ENCODE data around the gene DHRS1.

Gene DHRS1

DNA sequence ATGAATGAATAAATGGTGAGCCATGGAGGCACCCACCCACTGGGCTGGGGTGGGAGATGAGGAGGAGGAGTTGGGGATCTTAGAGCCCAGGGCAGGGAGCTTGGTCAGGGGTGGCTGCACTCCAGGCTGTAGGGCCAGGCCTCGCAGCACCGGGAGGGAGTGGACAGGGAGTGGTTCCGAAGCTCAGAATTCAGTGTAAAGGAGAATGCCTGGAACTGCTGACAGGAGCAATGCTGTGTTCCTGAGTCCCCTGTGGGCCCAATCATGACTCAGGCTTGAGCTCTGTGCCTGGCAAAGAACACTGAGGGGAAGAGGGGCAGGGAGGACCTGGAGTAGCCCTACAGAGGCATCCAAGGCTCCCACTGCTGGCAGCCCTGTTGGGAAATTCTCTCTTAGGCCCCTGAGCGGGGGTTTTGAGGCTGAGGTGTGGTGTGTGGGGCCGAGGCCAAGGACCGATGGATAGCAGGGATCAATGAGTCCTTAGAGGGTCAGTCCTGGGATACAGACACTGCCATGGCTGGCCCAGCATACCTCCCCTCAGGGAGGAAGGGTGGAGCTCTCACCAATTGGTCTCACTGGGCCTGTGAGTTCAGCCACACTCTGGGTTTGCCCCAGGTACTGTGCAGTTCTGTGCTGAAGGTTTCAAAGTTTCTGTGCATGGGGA is 18.7 kb downstream of the DHRS1 start:
- no peak for DNase-seq

DNA sequence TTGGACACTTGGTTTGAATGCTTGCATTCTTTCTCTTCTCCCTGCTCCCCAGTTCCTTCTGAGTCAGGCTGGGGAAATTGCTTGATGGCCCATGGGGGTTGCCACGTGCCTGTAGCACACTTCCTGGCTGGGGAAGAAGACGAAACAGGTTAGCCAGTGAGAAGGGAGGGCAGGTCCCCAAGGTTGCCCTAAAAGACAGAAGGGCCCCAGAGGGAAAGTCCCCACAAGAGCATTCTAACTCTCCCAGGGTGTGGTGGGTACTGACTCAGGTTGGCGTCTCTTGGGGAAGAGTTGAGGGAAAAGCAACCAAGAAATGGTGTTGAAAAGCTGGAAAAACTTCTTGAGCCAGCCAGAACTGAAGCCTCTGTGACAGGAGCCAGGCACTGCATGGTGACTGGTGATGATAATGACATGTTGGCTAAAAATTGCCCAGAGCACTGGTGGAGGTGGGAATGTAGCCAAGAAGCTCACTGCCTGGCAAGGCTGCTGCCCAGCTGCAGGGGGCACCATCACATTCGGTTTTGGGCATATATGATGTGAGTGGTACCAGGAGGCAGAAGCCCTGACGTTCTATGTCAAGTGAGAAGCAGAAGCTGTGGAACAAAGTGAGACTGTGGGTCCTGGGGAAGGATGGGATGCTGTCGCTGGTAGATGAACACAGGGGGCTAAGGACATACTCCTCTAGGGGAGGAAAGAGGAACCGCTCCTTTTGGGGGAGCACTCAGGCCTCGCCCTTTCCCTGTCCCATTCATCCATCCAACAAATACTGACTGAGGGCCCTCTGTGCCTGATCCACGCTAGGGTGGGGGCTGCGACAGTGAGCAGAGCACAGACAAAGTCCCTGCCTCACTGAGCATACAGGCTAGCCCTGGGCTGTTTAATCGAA is 20.0 kb downstream of the DHRS1 start:
- DNase-seq: no peak

GRCh38 chr14:24278424-24278823 is 21.2 kb downstream of the DHRS1 start:
- no peak for DNase-seq

- DNase-seq: no peak
Measured at GRCh38 chr14:24277606-24278321, 21.8 kb downstream of the DHRS1 start.

- no peak for DNase-seq
Measured at GRCh38 chr14:24277071-24277470, 22.5 kb downstream of the DHRS1 start.

- DNase-seq: no peak
Measured at GRCh38 chr14:24274101-24274543, 25.5 kb downstream of the DHRS1 start.

DNA sequence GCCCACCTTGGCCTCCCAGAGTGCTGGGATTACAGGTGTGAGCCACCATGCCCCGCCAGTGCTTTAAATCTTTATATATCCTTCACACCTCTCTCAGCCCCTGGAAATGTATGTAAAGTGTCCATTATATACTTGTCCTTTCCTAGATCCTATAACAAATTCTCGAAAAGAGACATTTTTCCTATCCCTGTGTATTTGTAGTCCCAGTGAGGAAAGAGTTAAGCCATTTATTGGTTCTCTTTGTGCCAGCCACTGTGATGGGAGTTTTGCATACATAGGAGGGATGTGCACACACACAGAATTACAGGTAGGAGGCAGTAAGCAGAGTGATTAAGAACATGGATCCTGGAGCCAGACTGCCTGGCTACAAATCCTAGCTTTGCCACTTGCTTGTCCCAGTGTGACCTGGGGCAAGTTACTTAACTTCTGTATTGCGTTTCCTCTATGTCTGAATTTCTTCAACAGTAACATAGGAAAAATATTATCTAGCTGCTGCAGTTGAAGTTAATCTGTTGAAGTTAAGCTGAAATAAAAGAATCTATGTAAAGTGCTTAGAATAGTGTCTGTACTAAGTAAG is 26.1 kb downstream of the DHRS1 start:
- no peak for DNase-seq

DNA sequence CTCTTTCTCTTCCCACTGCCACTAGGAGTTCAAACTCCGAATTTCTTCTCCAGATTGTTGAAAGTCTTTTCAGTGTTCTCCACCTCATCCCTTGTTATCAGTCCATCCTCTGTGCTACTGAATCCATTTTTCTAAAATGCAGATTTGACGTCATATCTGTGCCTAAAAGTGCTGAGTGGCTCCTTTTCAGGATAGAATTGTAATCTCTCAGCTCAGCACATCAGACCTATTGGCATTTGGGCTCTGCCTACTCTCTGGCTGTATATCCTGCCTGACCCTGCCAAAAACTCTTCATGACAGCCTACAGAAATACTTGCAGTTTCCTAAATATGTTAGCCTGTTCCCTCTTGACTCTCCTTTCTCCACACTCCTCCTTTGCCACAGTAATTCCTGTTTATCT is 27.1 kb downstream of the DHRS1 start:
- no peak for DNase-seq

- no peak for DNase-seq
Measured at GRCh38 chr14:24271834-24272263, 27.7 kb downstream of the DHRS1 start.

- DNase-seq: peak; percentile 91
Measured at GRCh38 chr14:24271134-24271833, 28.3 kb downstream of the DHRS1 start, which contains the start of gene RABGGTA. Gene RABGGTA, minus strand, starts transcription at chr14:24271597. Its CDS starts 482 bp downstream, at chr14:24271115.

GRCh38 chr14:24270537-24271133 is 28.9 kb downstream of the DHRS1 start:
- no peak for DNase-seq

DNA sequence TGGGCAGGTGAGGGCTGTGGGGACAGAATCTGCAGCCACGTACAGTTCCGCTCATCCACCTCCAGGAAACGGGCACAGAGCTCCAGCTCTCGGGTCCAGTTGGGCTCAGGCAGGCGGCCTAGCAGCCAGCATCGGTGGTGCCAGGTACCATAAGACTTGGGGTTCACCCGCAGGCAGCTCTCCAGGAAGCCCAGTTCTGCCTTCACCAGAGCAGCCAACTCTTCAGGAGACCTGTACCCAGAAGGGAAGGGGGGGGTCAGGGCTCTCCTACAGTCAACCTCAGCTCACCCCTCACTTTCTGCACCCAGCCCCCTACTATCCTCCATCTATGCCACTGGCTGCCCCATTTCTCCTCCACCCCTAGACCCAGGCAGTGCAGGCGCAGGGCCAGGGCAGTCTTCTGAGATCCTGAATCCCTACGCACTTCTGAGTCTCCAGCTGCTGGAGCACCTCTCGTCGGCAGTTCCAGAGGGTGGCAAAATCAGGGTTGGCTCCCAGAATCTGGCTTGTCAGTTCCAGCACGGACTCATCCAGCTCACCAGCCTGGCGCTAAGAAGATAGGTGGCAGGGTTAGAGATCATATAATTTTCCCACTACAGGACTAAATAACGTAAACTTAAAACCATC is 29.6 kb downstream of the DHRS1 start:
- no peak for DNase-seq

GRCh38 chr14:24269368-24269767 is 30.2 kb downstream of the DHRS1 start:
- no peak for DNase-seq

DNA sequence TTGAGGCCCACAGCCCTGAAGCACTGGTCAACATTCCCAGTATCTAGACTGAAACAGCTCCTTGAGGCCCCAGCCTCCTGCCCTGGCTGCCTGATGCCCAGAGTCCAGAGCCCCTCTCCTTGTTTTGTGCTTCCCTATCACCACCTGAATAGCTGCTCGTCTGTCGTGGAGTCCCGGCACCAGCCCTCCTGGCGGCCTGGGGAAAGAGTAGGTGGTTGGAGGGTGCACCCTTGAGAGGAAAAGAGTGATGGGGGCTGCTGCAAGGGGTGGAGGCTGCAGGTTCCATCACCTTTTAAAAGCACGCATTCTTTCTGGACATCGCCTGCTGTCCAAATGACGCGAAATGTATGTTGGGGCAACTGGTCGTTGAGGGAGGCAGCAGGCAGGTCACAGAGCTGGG is 31.4 kb downstream of the DHRS1 start:
- no peak for DNase-seq

DNA sequence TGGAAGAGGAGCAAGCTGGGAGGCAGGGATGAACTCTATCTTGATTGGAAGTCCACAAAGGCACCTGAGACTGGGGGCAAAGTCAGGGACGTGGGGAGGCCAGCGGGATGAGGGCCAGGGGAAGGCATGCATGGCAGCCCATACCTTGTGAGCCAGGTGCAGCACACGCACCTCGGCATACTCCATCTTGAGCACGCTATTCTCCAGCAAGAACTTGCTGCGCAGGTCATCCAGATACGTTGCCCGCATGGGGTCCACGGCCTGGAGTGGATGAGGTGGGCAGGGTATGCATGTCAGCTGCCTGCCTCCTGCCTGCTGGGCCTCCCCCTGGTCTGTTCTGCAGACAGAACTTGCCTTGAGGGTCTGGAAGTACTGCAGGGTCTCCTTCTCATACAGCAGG is 32.1 kb downstream of the DHRS1 start:
- no peak for DNase-seq

- DNase-seq: no peak
Measured at GRCh38 chr14:24266344-24267244, 33.0 kb downstream of the DHRS1 start.

- no peak for DNase-seq
Measured at GRCh38 chr14:24264298-24264697, 35.3 kb downstream of the DHRS1 start.

- DNase-seq: no peak
Measured at GRCh38 chr14:24263848-24264247, 35.7 kb downstream of the DHRS1 start.

- no peak for DNase-seq
Measured at GRCh38 chr14:24262821-24263733, 36.5 kb downstream of the DHRS1 start, which contains the start of gene TGM1. Gene TGM1, minus strand, starts transcription at chr14:24263177. Its CDS starts 825 bp downstream, at chr14:24262352.

Data from NCI-H1092 treated with DMSO at 0.1 percent for 48 hours (cell line).